HG02610 (cell line): Measurements from ENCODE around the gene WDR41.
A peak's percentile ranks its signal among the peaks of the same experiment; 100 is the strongest.
"Not testable (repeated sequence)": the region's sequence is repeated elsewhere in the genome, so short reads cannot be mapped to it uniquely, and the experiment has no call there.

Experiments
- ATAC-seq: cut with Tn5 transposase; IDR thresholded peaks from one replicate; pipeline ENCODE4 v1.9.1; 2021; ENCODE audit warnings: mild to moderate bottlenecking, moderate library complexity; ENCODE audit not compliant: unreplicated experiment

WDR41 gene

GRCh38 chr5:77409870-77410621 lies 82.1 kb downstream of the WDR41 start:
- no peak for ATAC-seq

- no peak for ATAC-seq
Measured at GRCh38 chr5:77407152-77407551, 85.0 kb downstream of the WDR41 start.

GRCh38 chr5:77402796-77403195 lies 89.3 kb downstream of the WDR41 start:
- ATAC-seq = no peak

DNA sequence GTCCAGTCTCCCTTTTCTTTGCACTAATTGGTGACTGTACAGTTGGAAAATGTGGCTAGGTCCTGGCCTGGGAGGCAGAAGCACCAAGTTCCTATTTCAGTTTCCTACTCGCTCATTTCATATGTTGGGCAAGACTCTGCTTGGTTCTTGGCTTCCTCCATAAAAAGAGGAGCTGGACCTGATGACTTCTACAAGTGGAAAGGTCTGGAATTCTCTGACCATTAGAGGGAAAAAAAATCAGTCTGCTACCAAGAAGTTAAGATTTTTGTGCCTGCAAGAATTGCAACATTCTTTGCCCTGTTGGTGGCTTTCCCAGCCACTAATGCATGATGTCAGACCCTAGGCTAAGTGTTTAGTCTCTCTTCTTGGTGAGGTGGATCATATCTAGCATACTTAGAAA lies 91.5 kb downstream of the WDR41 start:
- no peak for ATAC-seq

- no peak for ATAC-seq
Measured at GRCh38 chr5:77398896-77399295, 93.2 kb downstream of the WDR41 start.

- no peak for ATAC-seq
Measured at GRCh38 chr5:77398458-77398857, 93.7 kb downstream of the WDR41 start.

GRCh38 chr5:77397686-77398292 lies 94.3 kb downstream of the WDR41 start:
- no peak for ATAC-seq

DNA sequence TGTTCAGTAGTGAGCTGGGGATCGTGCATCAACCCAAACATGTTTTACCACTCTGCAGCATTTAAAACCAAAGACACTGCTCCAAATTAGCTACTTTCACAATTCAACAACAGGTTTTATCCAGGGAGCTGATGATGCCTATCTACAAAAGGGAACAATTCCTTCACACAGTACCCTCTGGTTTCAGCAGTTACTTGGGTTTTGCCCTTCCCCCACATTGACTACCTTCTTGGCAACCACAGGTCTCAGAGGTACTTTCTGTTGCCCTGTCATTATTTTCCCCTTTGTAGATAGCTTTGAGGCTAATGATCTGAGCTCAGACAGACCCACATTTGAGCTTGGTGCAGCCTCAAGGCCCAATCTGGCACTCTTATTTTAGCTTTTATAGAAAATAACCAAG lies 96.1 kb downstream of the WDR41 start:
- ATAC-seq = peak; percentile 54

DNA sequence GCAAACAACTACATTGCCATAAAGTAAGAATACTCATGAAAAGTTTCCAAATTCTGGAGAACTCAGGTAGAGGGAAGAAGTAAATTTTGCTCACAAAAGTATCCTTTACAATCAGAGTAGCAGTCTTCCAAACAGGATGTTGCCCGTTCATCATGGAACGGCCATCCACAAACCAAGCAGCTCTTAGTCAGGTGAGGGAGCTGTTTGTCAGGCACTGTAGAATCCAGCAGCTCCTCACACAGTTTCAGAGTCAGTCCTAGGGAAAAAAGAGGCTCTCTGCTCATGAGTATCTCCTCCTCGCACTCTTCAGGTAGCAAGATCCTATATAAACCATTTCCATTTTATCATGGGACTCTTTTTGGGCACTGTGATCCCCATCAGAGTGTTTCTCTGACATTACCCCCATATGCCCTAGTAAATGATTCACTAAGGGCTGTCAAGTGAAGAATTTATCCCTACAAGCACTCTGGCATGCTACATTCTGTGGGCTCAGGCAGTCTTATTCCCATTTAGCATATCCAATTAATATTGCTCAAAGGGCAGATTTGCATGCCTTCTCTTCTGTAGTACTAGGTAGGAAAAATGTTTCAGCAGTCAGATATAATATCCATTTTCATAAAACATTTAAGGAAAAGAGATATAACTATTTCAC lies 97.9 kb downstream of the WDR41 start:
- no peak for ATAC-seq

DNA sequence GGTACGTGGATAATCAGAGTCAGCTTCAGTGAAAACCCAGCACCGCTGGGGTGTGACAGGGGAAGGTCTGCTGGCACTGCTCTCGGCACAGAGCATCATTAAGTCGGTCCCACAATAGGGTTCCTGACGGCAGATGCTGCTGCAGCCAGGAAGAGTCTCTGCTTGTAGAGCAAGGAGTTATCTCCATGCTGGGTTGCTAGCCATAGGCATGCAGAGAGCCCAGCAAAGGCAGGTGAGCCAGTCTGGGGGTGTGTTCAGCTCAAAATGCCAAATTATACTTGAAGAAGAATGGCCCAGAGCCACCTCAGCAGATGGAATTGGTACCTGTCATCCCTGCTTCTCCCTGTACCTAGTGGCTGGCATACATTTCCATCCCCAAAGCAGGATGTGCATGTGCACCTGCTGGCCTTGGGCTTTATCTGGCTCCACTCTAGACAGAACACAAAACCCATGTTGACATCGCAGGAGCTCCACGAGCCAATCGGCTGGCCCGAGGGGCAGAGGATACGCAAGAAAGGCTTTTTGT lies 100.8 kb downstream of the WDR41 start:
- no peak for ATAC-seq

GRCh38 chr5:77390795-77391194 lies 101.3 kb downstream of the WDR41 start:
- ATAC-seq = no peak

DNA sequence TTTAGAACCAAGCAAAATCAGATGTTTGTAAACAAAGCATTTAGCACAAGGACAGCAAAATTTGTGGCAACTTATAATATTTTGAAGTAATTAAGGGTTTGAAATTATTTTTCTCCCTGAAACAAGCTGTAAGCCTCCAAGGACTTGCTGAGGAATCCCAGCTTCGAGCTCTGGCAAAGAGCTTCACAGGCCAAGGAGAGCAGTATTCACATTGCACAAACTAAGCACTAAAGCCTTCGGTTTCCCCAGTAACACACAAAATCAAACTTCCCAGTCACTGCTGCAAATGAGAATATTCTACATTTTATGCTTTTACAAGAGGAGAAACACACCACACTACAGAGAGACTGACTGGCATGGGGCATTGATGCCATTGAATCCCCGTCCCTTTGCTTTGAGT lies 101.9 kb downstream of the WDR41 start:
- no peak for ATAC-seq

DNA sequence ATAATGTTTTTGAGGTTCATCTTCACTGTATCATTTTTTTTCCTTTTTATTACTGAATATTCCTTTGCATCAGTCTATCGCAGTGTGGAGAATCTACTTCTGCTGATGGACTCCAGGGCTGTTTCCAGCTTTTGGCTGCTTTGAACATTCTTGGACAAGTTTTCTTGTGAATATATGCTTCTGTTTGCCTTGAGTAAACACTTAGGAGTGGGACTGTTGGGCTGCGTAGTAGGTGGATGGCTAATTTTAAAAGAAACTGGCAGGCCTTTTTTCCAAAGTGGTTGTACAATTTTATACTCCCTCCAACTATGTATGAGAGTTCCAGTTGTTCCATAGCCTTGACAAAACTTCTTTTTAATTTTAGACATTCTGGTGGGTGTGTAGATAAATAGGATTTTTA lies 102.4 kb downstream of the WDR41 start:
- ATAC-seq = no peak

DNA sequence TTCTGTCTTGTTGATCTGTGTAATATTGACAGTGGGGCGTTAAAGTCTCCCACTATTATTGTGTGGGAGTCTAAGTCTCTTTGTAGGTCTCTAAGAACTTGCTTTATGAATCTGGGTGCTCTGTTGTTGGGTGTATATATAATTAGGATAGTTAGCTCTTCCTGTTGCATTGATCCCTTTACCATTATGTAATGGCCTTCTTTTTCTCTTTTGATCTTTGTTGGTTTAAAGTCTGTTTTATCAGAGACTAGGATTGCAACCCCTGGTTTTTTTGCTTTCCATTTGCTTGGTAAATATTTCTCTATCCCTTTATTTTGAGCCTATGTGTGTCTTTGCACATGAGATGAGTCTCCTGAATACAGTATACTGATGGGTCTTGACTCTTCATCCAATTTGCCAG lies 105.8 kb downstream of the WDR41 start:
- ATAC-seq = not testable (repeated sequence)

- not testable (repeated sequence) for ATAC-seq
Measured at GRCh38 chr5:77383336-77383735, 108.8 kb downstream of the WDR41 start.
